OCI-LY1 (cell line): ENCODE measurements around the gene FREM2.

ENCODE experiments used
- H2AFZ ChIP-seq: fragments of 200-600 bp; sonication (generic), shearing (Covaris generic); 2 replicates; pipeline ENCODE4 v1.6.0; 2014; ENCODE audit warnings: antibody characterized with exemption, mild to moderate bottlenecking, low read length
- H3F3A ChIP-seq: fragments of 200-600 bp; sonication (generic), shearing (Covaris generic); 2 replicates; pipeline ENCODE4 v1.6.0; 2014; ENCODE audit warnings: mild to moderate bottlenecking, antibody characterized with exemption, low read length, moderate library complexity; ENCODE audit not compliant: insufficient read depth
- H3K27ac ChIP-seq: fragments of 200-600 bp; sonication (generic); 2 replicates; pipeline ENCODE4 v1.5.1; 2014; ENCODE audit warnings: low read length, mixed run types, mild to moderate bottlenecking, low read depth; ENCODE audit not compliant: poor library complexity, severe bottlenecking
- H3K27me3 ChIP-seq: fragments of 200-600 bp; sonication (generic); 2 replicates; pipeline ENCODE4 v1.6.0; 2014; ENCODE audit warnings: antibody characterized with exemption, mild to moderate bottlenecking, low read length, moderate library complexity; ENCODE audit not compliant: insufficient read depth
- H3K36me3 ChIP-seq: fragments of 200-600 bp; sonication (generic); 2 replicates; pipeline ENCODE4 v1.6.1; 2014; ENCODE audit warnings: mild to moderate bottlenecking, antibody characterized with exemption, low read length, moderate library complexity, mixed read lengths; ENCODE audit not compliant: insufficient read depth
- H3K4me1 ChIP-seq: fragments of 200-600 bp; sonication (generic); 2 replicates; pipeline ENCODE4 v1.5.1; 2014; ENCODE audit warnings: mild to moderate bottlenecking, low read length, moderate library complexity; ENCODE audit not compliant: insufficient read depth, severe bottlenecking
- H3K4me2 ChIP-seq: fragments of 200-600 bp; sonication (generic), shearing (Covaris generic); 2 replicates; pipeline ENCODE4 v1.6.1; 2014; ENCODE audit warnings: low read length
- H3K4me3 ChIP-seq: fragments of 200-600 bp; sonication (generic); 2 replicates; pipeline ENCODE4 v1.5.1; 2014; ENCODE audit warnings: low read length, low read depth, mild to moderate bottlenecking, mixed read lengths; ENCODE audit not compliant: poor library complexity, severe bottlenecking
- H3K79me2 ChIP-seq: fragments of 200-600 bp; shearing (Covaris generic); 2 replicates; pipeline ENCODE4 v1.6.1; 2016; ENCODE audit warnings: mixed run types, low read length, mixed read lengths; ENCODE audit not compliant: insufficient read depth
- H3K9ac ChIP-seq: fragments of 200-600 bp; sonication (generic), shearing (Covaris generic); 2 replicates; pipeline ENCODE4 v1.6.1; 2014; ENCODE audit warnings: mild to moderate bottlenecking, low read length, mixed read lengths
- H3K9me2 ChIP-seq: fragments of 200-600 bp; sonication (generic), shearing (Covaris generic); 2 replicates; pipeline ENCODE4 v1.6.1; 2014; ENCODE audit warnings: low read depth, mild to moderate bottlenecking, low read length, mixed read lengths
- H3K9me3 ChIP-seq: fragments of 200-600 bp; shearing (Covaris generic); 2 replicates; pipeline ENCODE4 v1.6.1; 2014; ENCODE audit warnings: low read length, mixed read lengths
- H4K20me1 ChIP-seq: fragments of 200-600 bp; sonication (generic), shearing (Covaris generic); 2 replicates; pipeline ENCODE4 v1.6.0; 2016; ENCODE audit warnings: mild to moderate bottlenecking, low read length; ENCODE audit not compliant: insufficient read depth
- CTCF ChIP-seq: fragments of 200-600 bp; sonication (generic), shearing (Covaris generic); IDR thresholded peaks from 2 replicates; pipeline ENCODE4 v1.5.1; 2017; ENCODE audit warnings: mild to moderate bottlenecking, antibody characterized with exemption, low read length, moderate library complexity, mixed read lengths
- EZH2 ChIP-seq: fragments of 200-600 bp; sonication (generic), shearing (Covaris generic); IDR thresholded peaks from 2 replicates; pipeline ENCODE4 v1.8.0; 2017; ENCODE audit warnings: borderline replicate concordance, mixed run types, mild to moderate bottlenecking, antibody characterized with exemption, low read length, moderate library complexity, mixed read lengths

The FREM2 gene

GRCh38 chr13:38674208-38674607 is 12.7 kb upstream of the FREM2 start:
- H3K36me3 ChIP-seq = no peaks in the 10 kb centered on the region
- no peaks in the 10 kb centered on the region for H3F3A ChIP-seq

GRCh38 chr13:38680912-38681311 is 6.0 kb upstream of the FREM2 start:
- H3K4me1 ChIP-seq = no peaks in the 10 kb centered on the region
- no peaks in the 10 kb centered on the region for H3F3A ChIP-seq
- H3K9me2 ChIP-seq = no peaks in the 10 kb centered on the region
- no peaks in the 10 kb centered on the region for H3K9me3 ChIP-seq
- H3K36me3 ChIP-seq = no peaks in the 10 kb centered on the region
- no peak overlapping the region for H3K27ac ChIP-seq
- no peaks in the 10 kb centered on the region for H3K27me3 ChIP-seq
- no peak overlapping the region for H2AFZ ChIP-seq
- no peaks in the 10 kb centered on the region for H3K79me2 ChIP-seq
- H3K4me3 ChIP-seq = no peak overlapping the region
- no peaks in the 10 kb centered on the region for H4K20me1 ChIP-seq
- TF ChIP-seq EZH2 = no peak
- no peak for TF ChIP-seq CTCF
- no peak overlapping the region for H3K9ac ChIP-seq
- no peak overlapping the region for H3K4me2 ChIP-seq

More at GRCh38 chr13:38674208-38674607, 12.7 kb upstream of the FREM2 start:
- no peaks in the 10 kb centered on the region for H3K79me2 ChIP-seq
- no peak overlapping the region for H3K27ac ChIP-seq
- H3K4me3 ChIP-seq = no peak overlapping the region
- TF ChIP-seq EZH2 = no peak
- no peak for TF ChIP-seq CTCF
- H3K27me3 ChIP-seq = no peaks in the 10 kb centered on the region
- no peak overlapping the region for H3K9ac ChIP-seq
- no peaks in the 10 kb centered on the region for H3K9me3 ChIP-seq
- no peak overlapping the region for H2AFZ ChIP-seq
- no peaks in the 10 kb centered on the region for H4K20me1 ChIP-seq
- H3K4me2 ChIP-seq = no peak overlapping the region
- no peaks in the 10 kb centered on the region for H3K4me1 ChIP-seq
- no peaks in the 10 kb centered on the region for H3K9me2 ChIP-seq

GRCh38 chr13:38684714-38685113 is 2.2 kb upstream of the FREM2 start:
- Histone ChIP-seq H3K79me2 (no peaks in the 10 kb centered on the region), H3K4me3 (no peak overlapping the region), H3K9me3 (no peaks in the 10 kb centered on the region), H3F3A (no peaks in the 10 kb centered on the region), H2AFZ (no peak overlapping the region), H3K27ac (no peak overlapping the region), H3K4me1 (no peaks in the 10 kb centered on the region), H3K9me2 (no peaks in the 10 kb centered on the region), H3K9ac (no peak overlapping the region), H3K4me2 (no peak overlapping the region), H3K36me3 (no peaks in the 10 kb centered on the region), H3K27me3 (no peaks in the 10 kb centered on the region), H4K20me1 (no peaks in the 10 kb centered on the region)
- TF ChIP-seq EZH2 (no peak), CTCF (no peak)
